CD4-positive, alpha-beta T cell treated with Interleukin-4 for 1 hour (primary cell): Measurements from ENCODE around the gene IGFL2.
"Not testable (repeated sequence)": the region's sequence is repeated elsewhere in the genome, so short reads cannot be mapped to it uniquely, and the experiment has no call there.

ENCODE experiments used
- DNase-seq, 2 donors: peaks; one replicate each; pipeline ENCODE4 v3.0.0-alpha.2; 2020 to 2022

The IGFL2 gene

GRCh38 chr19:46144756-46145155 is 3.3 kb upstream of the IGFL2 start:
- no peak for DNase-seq

- no peak for DNase-seq
These were observed 785 bp upstream of the IGFL2 start for GRCh38 chr19:46147166-46147740.

DNA sequence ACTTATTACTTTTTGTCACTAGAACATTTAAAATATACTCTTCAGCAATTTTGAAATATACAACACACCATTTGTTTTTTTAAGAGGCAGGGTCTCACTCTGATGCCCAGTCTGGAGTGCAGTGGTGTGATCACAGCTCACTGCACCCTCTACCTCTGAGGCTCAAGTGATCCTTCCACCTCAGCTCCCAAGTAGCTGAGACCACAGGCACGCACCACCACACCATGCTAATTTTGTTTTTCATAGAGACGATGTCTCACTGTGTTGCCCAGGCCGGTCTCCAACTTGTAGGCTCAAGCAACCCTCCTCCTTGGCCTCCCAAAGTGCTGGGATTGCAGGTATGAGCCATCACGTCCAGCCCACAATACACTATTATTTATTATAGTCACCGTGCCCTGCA is 2.6 kb downstream of the IGFL2 start:
- DNase-seq, result no peak

GRCh38 chr19:46155237-46155636 is 7.2 kb downstream of the IGFL2 start:
- DNase-seq, result no peak

- DNase-seq, result no peak
These were observed 11.6 kb downstream of the IGFL2 start for GRCh38 chr19:46159418-46160232.

- DNase-seq, result no peak
These were observed 12.3 kb downstream of the IGFL2 start for GRCh38 chr19:46160233-46160775.

GRCh38 chr19:46161642-46162257 is 13.7 kb downstream of the IGFL2 start:
- DNase-seq, result not testable (repeated sequence)

- DNase-seq, result no peak
These were observed 14.7 kb downstream of the IGFL2 start for GRCh38 chr19:46162731-46163130.

GRCh38 chr19:46173886-46174480 is 25.9 kb downstream of the IGFL2 start:
- DNase-seq, result no peak

DNA sequence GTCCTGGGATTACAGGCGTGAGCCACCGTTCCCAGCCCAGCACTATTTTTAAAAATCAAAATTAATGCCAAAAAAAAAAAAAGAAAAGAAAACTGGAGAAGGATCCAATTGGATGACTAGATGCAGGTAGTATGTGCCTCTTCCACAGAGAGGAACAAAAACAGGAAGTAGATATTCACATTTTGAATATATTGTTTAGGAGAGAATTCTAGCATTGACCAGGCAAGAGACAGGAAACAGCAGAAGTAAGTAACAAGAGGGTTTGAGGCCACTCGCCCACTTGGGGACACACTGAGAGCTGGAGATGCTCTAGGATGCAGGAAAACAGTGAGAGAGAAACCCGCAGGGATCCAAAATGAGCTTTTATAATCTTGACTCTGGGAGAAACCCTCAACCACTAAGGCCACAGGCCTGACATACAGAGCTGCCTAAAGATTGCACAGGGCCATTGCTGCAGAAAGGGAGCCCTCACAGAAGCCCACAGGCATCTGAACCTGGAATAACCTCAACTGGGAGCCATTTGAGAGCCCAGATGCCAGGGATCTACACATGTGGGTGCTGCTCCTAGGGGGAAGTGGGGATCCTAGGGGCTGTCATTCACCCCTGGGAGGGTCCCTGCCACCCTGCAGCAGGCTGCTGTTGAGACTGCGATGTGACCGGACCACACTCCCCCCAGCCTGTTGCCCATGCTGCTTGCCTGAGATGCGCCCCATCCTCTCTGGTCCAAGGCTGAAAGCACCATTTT is 28.2 kb downstream of the IGFL2 start:
- DNase-seq, result no peak

GRCh38 chr19:46179076-46179759 is 31.2 kb downstream of the IGFL2 start:
- DNase-seq, result no peak

DNA sequence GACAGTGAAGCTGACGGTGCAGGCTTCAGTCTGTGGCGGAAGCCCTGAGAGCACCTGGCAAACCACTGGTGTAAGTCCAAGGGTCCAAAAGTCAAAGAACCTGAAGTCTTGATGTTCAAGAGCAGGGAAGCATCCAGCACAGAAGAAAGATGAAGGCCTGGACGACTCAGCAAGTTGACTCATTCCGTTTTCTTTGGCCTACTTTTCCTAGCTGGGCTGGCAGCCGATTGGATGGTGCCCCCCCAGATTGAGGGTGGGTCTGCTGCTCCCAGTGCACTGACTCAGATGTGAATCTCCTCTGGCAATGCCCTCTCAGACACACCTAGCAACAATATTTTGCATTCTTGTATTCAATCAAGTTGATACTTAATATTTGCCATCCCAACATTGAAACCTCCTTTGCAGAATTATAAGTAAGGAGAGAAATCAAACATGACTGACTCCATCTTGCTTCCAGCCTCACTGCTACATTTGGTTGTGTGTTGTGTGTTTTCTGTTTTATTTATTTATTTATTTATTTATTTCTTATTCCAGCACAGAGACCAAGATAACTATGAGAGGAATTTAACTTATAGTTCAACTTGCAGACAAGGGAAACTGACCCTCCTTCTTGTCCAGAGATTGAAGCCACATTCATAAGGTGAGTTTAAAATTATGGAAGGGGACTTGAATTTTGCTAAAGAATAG is 32.8 kb downstream of the IGFL2 start:
- DNase-seq, result no peak

GRCh38 chr19:46181388-46181779 is 33.3 kb downstream of the IGFL2 start:
- DNase-seq, result peak in 1 of 2 donors; percentile 47

DNA sequence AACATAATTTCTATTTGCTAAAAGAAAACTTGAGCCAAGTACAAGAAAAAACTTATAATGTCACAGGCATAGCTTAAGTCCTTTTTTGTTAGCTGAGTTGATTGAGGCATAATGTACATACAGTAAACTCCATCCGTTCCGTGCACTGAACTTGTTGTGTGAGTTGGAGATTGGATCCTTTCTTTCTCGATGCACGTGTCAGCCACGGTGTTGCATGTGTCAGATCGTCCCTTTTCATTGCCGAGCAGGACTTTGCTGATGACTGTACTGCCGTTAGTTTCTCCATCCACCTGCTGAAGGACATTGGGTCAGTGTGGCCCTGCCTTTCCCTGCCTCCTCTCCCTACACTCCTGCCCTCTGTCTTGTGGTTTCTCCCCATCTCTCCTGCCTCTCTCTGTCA is 34.4 kb downstream of the IGFL2 start:
- DNase-seq, result no peak

DNA sequence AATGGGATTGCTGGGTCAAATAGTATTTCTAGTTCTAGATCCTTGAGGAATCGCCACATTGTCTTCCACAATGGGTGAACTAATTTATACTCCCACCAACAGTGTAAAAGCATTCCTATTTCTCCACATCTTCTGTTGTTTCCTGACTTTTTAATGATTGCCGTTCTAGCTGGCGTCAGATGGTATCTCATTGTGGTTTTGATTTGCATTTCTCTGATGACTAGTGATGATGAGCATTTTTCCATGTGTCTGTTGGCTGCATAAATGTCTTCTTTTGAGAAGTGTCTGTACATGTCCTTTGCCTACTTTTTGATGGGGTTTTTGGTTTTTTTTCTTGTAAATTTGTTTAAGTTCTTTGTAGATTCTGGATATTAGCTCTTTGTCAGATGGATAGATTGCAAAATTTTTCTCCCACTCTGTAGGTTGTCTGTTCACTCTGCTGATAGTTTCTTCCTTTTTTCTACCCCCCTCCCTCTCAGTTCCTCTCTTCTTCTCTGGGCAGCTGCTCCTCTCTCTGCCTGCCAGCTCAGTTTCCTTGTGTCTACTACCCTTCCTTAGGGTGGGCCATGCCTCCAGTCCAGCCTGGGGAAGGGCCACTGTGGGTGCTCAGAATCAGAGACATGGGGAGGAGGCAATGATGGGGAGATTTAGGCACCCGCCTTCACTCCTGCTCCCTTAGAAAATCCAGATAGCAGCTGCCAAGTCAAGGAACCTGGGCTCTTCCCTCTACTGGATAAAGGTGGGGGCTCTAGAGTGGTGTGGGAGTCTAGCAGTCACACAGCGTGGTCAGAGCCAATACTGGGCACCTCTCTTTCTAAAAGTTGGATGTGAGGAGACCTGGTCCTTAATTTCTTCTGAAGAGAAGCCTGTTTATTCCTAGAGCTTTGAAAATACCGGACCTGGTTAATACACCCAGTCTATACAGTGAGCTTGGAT is 37.0 kb downstream of the IGFL2 start:
- not testable (repeated sequence) for DNase-seq

- DNase-seq, result no peak
These were observed 38.2 kb downstream of the IGFL2 start for GRCh38 chr19:46186101-46186716.

- no peak for DNase-seq
These were observed 38.7 kb downstream of the IGFL2 start for GRCh38 chr19:46186717-46187101.

- no peak for DNase-seq
These were observed 42.2 kb downstream of the IGFL2 start for GRCh38 chr19:46189971-46190888.

DNA sequence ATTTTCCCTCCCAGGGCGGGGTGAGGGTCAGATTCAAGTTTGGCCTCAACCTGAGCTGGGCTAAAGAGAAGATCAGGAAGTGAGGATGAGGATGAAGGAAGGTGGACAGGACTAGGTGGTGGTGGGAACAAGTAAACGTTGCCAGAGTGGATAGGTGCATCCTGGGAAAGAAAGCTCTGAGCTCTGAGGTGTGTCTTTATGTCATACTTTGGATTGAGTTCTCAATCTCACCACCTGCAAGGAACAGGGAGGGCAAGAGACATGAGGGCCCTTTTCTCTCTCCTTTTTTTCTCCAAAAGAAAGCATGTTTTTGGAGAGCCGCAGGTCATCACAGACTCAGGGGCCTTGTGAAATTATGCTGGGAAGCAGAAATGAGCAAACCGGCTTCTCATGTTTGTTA is 43.3 kb downstream of the IGFL2 start:
- no peak for DNase-seq
